PC-3 (cell line): Measurements from ENCODE around the gene KCTD2.

Experiments used
- EZH2 ChIP-seq: fragments of 300-600 bp; sonication (generic); IDR thresholded peaks from one replicate; pipeline ENCODE4 v1.6.1; 2017; ENCODE audit warnings: antibody characterized with exemption, mild to moderate bottlenecking, low read length; ENCODE audit not compliant: unreplicated experiment
- EZH2phosphoT487 ChIP-seq: fragments of 300-600 bp; sonication (generic); IDR thresholded peaks from 2 replicates; pipeline ENCODE4 v1.6.1; 2018; ENCODE audit warnings: mild to moderate bottlenecking, antibody characterized with exemption, low read length, borderline replicate concordance
- TF ChIP-seq, protein P1 (sequence below): fragments of 300-600 bp; sonication (generic); conservative IDR thresholded peaks from 2 replicates; pipeline ENCODE4 v1.5.1; 2017; ENCODE audit warnings: antibody characterized with exemption, low read depth, mild to moderate bottlenecking, low read length

DNA sequence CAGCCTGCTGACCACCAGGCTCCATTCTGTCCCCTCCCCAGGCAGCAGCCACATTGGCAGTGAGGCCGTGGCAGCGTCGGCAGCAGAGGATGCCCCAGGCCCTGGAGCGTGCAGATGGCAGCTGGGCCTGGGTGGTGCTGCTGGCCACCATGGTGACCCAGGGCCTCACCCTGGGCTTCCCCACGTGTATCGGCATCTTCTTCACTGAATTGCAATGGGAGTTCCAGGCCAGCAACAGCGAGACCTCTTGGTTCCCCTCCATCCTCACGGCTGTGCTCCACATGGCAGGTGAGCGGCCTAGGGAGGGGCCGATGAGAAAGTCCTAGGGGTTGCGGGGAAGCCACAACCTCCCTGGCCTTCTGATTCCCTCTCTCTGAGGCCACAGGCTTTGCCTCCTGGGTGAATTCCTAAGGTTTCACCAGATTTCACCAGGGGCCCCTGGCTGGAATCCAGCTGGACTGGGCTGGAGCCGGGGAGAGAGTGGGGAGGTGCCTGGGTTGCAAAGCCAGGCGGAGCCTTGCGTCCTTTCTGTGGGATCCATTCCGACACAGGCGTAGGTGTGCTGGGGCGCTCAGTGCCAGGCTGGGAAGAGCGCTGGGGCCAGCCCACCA, 46.6 kb downstream of the KCTD2 start:
- TF ChIP-seq, protein P1, sequence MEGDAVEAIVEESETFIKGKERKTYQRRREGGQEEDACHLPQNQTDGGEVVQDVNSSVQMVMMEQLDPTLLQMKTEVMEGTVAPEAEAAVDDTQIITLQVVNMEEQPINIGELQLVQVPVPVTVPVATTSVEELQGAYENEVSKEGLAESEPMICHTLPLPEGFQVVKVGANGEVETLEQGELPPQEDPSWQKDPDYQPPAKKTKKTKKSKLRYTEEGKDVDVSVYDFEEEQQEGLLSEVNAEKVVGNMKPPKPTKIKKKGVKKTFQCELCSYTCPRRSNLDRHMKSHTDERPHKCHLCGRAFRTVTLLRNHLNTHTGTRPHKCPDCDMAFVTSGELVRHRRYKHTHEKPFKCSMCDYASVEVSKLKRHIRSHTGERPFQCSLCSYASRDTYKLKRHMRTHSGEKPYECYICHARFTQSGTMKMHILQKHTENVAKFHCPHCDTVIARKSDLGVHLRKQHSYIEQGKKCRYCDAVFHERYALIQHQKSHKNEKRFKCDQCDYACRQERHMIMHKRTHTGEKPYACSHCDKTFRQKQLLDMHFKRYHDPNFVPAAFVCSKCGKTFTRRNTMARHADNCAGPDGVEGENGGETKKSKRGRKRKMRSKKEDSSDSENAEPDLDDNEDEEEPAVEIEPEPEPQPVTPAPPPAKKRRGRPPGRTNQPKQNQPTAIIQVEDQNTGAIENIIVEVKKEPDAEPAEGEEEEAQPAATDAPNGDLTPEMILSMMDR, result no peak
- no peak for TF ChIP-seq EZH2phosphoT487
- no peak for TF ChIP-seq EZH2
